IMR-90 (cell line): Measurements from ENCODE around the gene CFAP91. TPM values are rescaled to one million over a fixed set of nuclear protein-coding genes. Genes with fewer than 3 reads are reported as not detected.

Experiments
- ATAC-seq: fragments of 200-7000 bp; cut with Tn5 transposase; 2 replicates; pipeline ENCODE4 v1.9.1; 2020; ENCODE audit warnings: low read depth, mild to moderate bottlenecking, moderate library complexity
- BruUV-seq: library from RNA; stranded (reverse); fragments of 400-500 nt; replicated peaks from 2 replicates; lab custom pipeline; 2021; lab: Mats Ljungman, UMichigan
- CTCF ChIA-PET: fragments of 300-600 bp; formaldehyde crosslinking; extraction: SDS; loops from one replicate; lab custom pipeline; 2021; ENCODE audit warnings: antibody characterized with exemption; lab: Yijun Ruan, JAX
- POLR2A ChIA-PET: fragments of 300-600 bp; sonication (Branson Sonifier 250); formaldehyde crosslinking; loops from one replicate; lab custom pipeline; 2022; ENCODE audit warnings: antibody characterized with exemption; ENCODE audit not compliant: unreplicated experiment; lab: Charles Lee
- DNase-seq: peaks from one replicate; pipeline ENCODE4 v3.0.0; 2013
- H2AFZ ChIP-seq: replicated peaks from 2 replicates; pipeline ENCODE3; 2013; ENCODE audit warnings: low read length, mild to moderate bottlenecking; ENCODE audit not compliant: poor library complexity
- H2AK5ac ChIP-seq: 2 replicates; pipeline ENCODE4 v1.6.1; 2013; ENCODE audit warnings: low read depth, low read length, inconsistent platforms
- H2AK9ac ChIP-seq: replicated peaks from 2 replicates; pipeline ENCODE3; 2013; ENCODE audit warnings: mild to moderate bottlenecking, low read depth, low read length, moderate library complexity; ENCODE audit not compliant: poor library complexity
- H2BK120ac ChIP-seq: 2 replicates; pipeline ENCODE4 v1.6.1; 2013; ENCODE audit warnings: low read depth, low read length, inconsistent platforms
- H2BK15ac ChIP-seq: 3 replicates; pipeline ENCODE4 v1.6.1; 2013; ENCODE audit warnings: low read depth, low read length, inconsistent platforms
- H2BK20ac ChIP-seq: 2 replicates; pipeline ENCODE4 v1.6.1; 2013; ENCODE audit warnings: low read depth, mild to moderate bottlenecking, inconsistent platforms, low read length, moderate library complexity
- H2BK5ac ChIP-seq: 2 replicates; pipeline ENCODE4 v1.6.1; 2013; ENCODE audit warnings: mild to moderate bottlenecking, low read depth, low read length, inconsistent platforms; ENCODE audit not compliant: poor library complexity, severe bottlenecking
- H3K14ac ChIP-seq: replicated peaks from 2 replicates; pipeline ENCODE4 v1.6.1; 2013; ENCODE audit warnings: low read depth, low read length, inconsistent platforms
- H3K18ac ChIP-seq: 2 replicates; pipeline ENCODE4 v1.6.1; 2013; ENCODE audit warnings: low read depth, low read length, control low read depth
- H3K23ac ChIP-seq: 2 replicates; pipeline ENCODE4 v1.6.1; 2013; ENCODE audit warnings: low read depth, low read length, inconsistent platforms
- H3K27ac ChIP-seq: 2 replicates; pipeline ENCODE4 v1.5.1; 2013; ENCODE audit warnings: mild to moderate bottlenecking, control low read depth, low read length; ENCODE audit not compliant: insufficient read depth
- H3K27me3 ChIP-seq: 2 replicates; pipeline ENCODE4 v1.6.1; 2013; ENCODE audit warnings: low read length; ENCODE audit not compliant: control insufficient read depth, insufficient read depth
- H3K36me3 ChIP-seq: 2 replicates; pipeline ENCODE4 v1.6.1; 2013; ENCODE audit warnings: low read length, mixed read lengths; ENCODE audit not compliant: control insufficient read depth, insufficient read depth
- H3K4ac ChIP-seq: 2 replicates; pipeline ENCODE4 v1.6.1; 2013; ENCODE audit warnings: low read depth, low read length, inconsistent platforms
- H3K4me1 ChIP-seq: 2 replicates; pipeline ENCODE4 v1.6.1; 2013; ENCODE audit warnings: low read length, mixed read lengths; ENCODE audit not compliant: control insufficient read depth, insufficient read depth
- H3K4me2 ChIP-seq: 2 replicates; pipeline ENCODE4 v1.6.1; 2013; ENCODE audit warnings: low read depth, mild to moderate bottlenecking, control low read depth, low read length, moderate library complexity
- H3K4me3 ChIP-seq: 2 replicates; pipeline ENCODE4 v1.5.1; 2013; ENCODE audit warnings: low read depth, mild to moderate bottlenecking, control low read depth, low read length, moderate library complexity; ENCODE audit not compliant: insufficient read depth
- H3K56ac ChIP-seq: 2 replicates; pipeline ENCODE4 v1.6.1; 2013; ENCODE audit warnings: low read length, inconsistent platforms; ENCODE audit not compliant: insufficient read depth; ENCODE audit errors: extremely low read depth
- H3K79me1 ChIP-seq, 2 experiments: 2 replicates each; pipeline ENCODE4 v1.6.1; 2013; ENCODE audit warnings: low read length in 2 of 2, inconsistent platforms in 1 of 2, low read depth in 1 of 2
- H3K9ac ChIP-seq: 2 replicates; pipeline ENCODE4 v1.6.1; 2013; ENCODE audit warnings: low read depth, low read length, control low read depth
- H3K9me1 ChIP-seq: 2 replicates; pipeline ENCODE4 v1.6.1; 2013; ENCODE audit warnings: low read length, inconsistent platforms; ENCODE audit not compliant: insufficient read depth
- H3K9me3 ChIP-seq: 2 replicates; pipeline ENCODE4 v1.6.1; 2013; ENCODE audit warnings: low read length; ENCODE audit not compliant: control insufficient read depth, insufficient read depth
- H4K20me1 ChIP-seq: 2 replicates; pipeline ENCODE4 v1.6.1; 2013; ENCODE audit warnings: low read length, inconsistent platforms; ENCODE audit not compliant: insufficient read depth
- H4K5ac ChIP-seq: 2 replicates; pipeline ENCODE4 v1.6.1; 2013; ENCODE audit warnings: mild to moderate bottlenecking, low read depth, low read length, control low read depth
- H4K8ac ChIP-seq, 2 experiments: 2 replicates each; pipeline ENCODE4 v1.6.1; 2013; ENCODE audit warnings: low read depth in 2 of 2, low read length in 2 of 2, control low read depth in 1 of 2, inconsistent platforms in 1 of 2
- H4K91ac ChIP-seq: 2 replicates; pipeline ENCODE4 v1.6.1; 2013; ENCODE audit warnings: low read depth, low read length, inconsistent platforms; ENCODE audit not compliant: insufficient read depth
- BHLHE40 ChIP-seq: fragments of 150-350 bp; IDR thresholded peaks from 2 replicates; pipeline ENCODE4 v1.6.1; 2016; ENCODE audit warnings: mild to moderate bottlenecking, low read depth, low read length
- CEBPB ChIP-seq: IDR thresholded peaks from 2 replicates; pipeline ENCODE4 v1.6.1; 2012; ENCODE audit warnings: low read depth, low read length, improper control_type of control experiment
- CHD1 ChIP-seq: IDR thresholded peaks from 2 replicates; pipeline ENCODE4 v1.6.1; 2012; ENCODE audit warnings: low read depth, low read length, improper control_type of control experiment
- FOS ChIP-seq: fragments of 150-350 bp; IDR thresholded peaks from 2 replicates; pipeline ENCODE4 v1.6.1; 2016; ENCODE audit warnings: low read depth, low read length
- MAFK ChIP-seq: IDR thresholded peaks from 2 replicates; pipeline ENCODE4 v1.6.1; 2012; ENCODE audit warnings: low read depth, low read length, improper control_type of control experiment
- MAZ ChIP-seq: IDR thresholded peaks from 2 replicates; pipeline ENCODE4 v1.6.1; 2012; ENCODE audit warnings: low read depth, mild to moderate bottlenecking, low read length, improper control_type of control experiment, moderate library complexity, borderline replicate concordance
- MXI1 ChIP-seq: IDR thresholded peaks from 2 replicates; pipeline ENCODE4 v1.6.1; 2012; ENCODE audit warnings: low read depth, mild to moderate bottlenecking, low read length, moderate library complexity, borderline replicate concordance
- POLR2A ChIP-seq: IDR thresholded peaks from 2 replicates; pipeline ENCODE4 v1.6.1; 2012; ENCODE audit warnings: mild to moderate bottlenecking, low read depth, low read length
- RAD21 ChIP-seq: IDR thresholded peaks from 2 replicates; pipeline ENCODE4 v1.6.1; 2012; ENCODE audit warnings: low read length, improper control_type of control experiment
- SMC3 ChIP-seq: fragments of 150-350 bp; IDR thresholded peaks from 2 replicates; pipeline ENCODE4 v1.6.1; 2016; ENCODE audit warnings: low read depth, mild to moderate bottlenecking, antibody characterized with exemption, low read length, moderate library complexity
- WGBS, 2 experiments: methylation state at CpG; one replicate each; pipeline versions ENCODE4 v1.1.5 to v1.1.7; 2013; ENCODE audit warnings: missing lambda C conversion rate in 2 of 2; ENCODE audit not compliant: insufficient read length in 1 of 2; ENCODE audit errors: extremely low coverage in 2 of 2; 5-methylcytosine and 5-hydroxymethylcytosine counted together
- dilution Hi-C: fragments of 300-500 bp; cut with HindIII; formaldehyde crosslinking; loops from one replicate; pipeline ENCODE4 v1.14.3; 2018; ENCODE audit warnings: low sequenced_read_pairs; ENCODE audit not compliant: unreplicated experiment
- in situ Hi-C: fragments of 300-500 bp; cut with MboI; formaldehyde crosslinking; loops from 3 replicates; pipeline ENCODE4 v1.14.3; 2019; ENCODE audit warnings: low sequenced_read_pairs, inconsistent platforms, mixed read lengths
- intact Hi-C: fragments of 100-400 bp; cut with micrococcal nuclease; formaldehyde crosslinking; loops from 2 replicates; pipeline ENCODE4 v1.10.0; 2022
- polyA plus RNA-seq, 3 experiments: library from polyadenylated mRNA; depleted of rRNA; stranded (reverse); fragments of >200 nt; gene quantifications; 2 replicates each; pipeline ENCODE4 v1.2.3, GENCODE V29; 2012; ENCODE audit warnings: low replicate concordance in 1 of 3
- total RNA-seq: library from RNA; depleted of rRNA; stranded (reverse); fragments of >200 nt; gene quantifications from 2 replicates; pipeline ENCODE4 v1.2.3, GENCODE V29; 2012
- TF ChIP-seq, protein P1 (sequence below): fragments of 150-350 bp; IDR thresholded peaks from 2 replicates; pipeline ENCODE4 v1.6.1; 2017; ENCODE audit warnings: mild to moderate bottlenecking, antibody characterized with exemption, low read length, low read depth
- TF ChIP-seq, protein P2 (sequence below): fragments of 150-350 bp; IDR thresholded peaks from 2 replicates; pipeline ENCODE4 v1.6.1; 2016; ENCODE audit warnings: low read depth, mild to moderate bottlenecking, low read length, moderate library complexity, borderline replicate concordance
- TF ChIP-seq, protein P3 (sequence below): conservative IDR thresholded peaks from 2 replicates; pipeline ENCODE4 v1.5.1; 2012; ENCODE audit warnings: mild to moderate bottlenecking, low read depth, low read length, improper control_type of control experiment

CFAP91 gene
- total and polyA plus RNA-seq, 2 of the 4 experiments (the other 2 are of a cell fraction) = not detected

DNA sequence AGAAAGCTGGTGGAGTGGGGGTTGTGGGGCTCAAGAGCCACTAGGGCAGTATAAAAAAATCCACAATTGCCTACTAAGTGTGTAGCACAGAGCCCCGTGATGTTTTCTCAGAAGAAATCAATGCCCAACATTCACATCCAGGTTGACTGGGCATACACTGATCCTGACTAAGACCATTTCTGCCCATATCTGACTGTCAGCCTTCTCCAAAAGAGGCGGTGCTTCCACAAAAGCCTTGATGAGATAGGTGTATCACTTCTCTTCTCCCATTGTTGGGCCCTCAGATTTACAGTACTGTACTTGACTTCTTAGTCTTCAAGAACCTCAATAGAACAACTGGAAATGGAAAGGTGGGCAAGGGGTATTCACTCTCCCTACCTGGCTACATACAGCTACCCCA lies 43.8 kb upstream of the CFAP91 start:
- 0 out of 2 replicates have a peak, but pooled peaks cover 2% of the 10 kb centered on the region for H3K9me3 ChIP-seq
- H2BK120ac ChIP-seq = no peak overlapping the region
- no peaks in the 10 kb centered on the region for H4K20me1 ChIP-seq
- ATAC-seq (no peak), DNase-seq (no peak)
- peaks cover 8% of the 10 kb centered on the region for H3K27me3 ChIP-seq
- no peak overlapping the region for H3K14ac ChIP-seq
- H3K23ac ChIP-seq = no peak overlapping the region
- CTCF ChIA-PET = interaction anchor here (0.6 kb wide), 1 partner anchor 49 kb away, joined by 6 read pairs; no protein-coding TSS in a partner anchor
- POLR2A ChIA-PET = no interaction called here
- no peak overlapping the region for H3K4me2 ChIP-seq
- TF ChIP-seq BHLHE40 = no peak
- TF ChIP-seq SMC3 = no peak
- TF ChIP-seq, protein P1, sequence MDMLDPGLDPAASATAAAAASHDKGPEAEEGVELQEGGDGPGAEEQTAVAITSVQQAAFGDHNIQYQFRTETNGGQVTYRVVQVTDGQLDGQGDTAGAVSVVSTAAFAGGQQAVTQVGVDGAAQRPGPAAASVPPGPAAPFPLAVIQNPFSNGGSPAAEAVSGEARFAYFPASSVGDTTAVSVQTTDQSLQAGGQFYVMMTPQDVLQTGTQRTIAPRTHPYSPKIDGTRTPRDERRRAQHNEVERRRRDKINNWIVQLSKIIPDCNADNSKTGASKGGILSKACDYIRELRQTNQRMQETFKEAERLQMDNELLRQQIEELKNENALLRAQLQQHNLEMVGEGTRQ = no peak
- TF ChIP-seq POLR2A = no peak
- no peak for TF ChIP-seq CHD1
- no peak for TF ChIP-seq MXI1
- TF ChIP-seq MAZ = no peak
- TF ChIP-seq, protein P2, sequence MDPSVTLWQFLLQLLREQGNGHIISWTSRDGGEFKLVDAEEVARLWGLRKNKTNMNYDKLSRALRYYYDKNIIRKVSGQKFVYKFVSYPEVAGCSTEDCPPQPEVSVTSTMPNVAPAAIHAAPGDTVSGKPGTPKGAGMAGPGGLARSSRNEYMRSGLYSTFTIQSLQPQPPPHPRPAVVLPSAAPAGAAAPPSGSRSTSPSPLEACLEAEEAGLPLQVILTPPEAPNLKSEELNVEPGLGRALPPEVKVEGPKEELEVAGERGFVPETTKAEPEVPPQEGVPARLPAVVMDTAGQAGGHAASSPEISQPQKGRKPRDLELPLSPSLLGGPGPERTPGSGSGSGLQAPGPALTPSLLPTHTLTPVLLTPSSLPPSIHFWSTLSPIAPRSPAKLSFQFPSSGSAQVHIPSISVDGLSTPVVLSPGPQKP = no peak
- TF ChIP-seq FOS = no peak
- no peak for TF ChIP-seq MAFK
- no peak for TF ChIP-seq CEBPB
- TF ChIP-seq RAD21 = no peak
- TF ChIP-seq, protein P3, sequence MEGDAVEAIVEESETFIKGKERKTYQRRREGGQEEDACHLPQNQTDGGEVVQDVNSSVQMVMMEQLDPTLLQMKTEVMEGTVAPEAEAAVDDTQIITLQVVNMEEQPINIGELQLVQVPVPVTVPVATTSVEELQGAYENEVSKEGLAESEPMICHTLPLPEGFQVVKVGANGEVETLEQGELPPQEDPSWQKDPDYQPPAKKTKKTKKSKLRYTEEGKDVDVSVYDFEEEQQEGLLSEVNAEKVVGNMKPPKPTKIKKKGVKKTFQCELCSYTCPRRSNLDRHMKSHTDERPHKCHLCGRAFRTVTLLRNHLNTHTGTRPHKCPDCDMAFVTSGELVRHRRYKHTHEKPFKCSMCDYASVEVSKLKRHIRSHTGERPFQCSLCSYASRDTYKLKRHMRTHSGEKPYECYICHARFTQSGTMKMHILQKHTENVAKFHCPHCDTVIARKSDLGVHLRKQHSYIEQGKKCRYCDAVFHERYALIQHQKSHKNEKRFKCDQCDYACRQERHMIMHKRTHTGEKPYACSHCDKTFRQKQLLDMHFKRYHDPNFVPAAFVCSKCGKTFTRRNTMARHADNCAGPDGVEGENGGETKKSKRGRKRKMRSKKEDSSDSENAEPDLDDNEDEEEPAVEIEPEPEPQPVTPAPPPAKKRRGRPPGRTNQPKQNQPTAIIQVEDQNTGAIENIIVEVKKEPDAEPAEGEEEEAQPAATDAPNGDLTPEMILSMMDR = no peak
- no peak overlapping the region for H2BK5ac ChIP-seq
- H3K4ac ChIP-seq = no peak overlapping the region
- H3K36me3 ChIP-seq = no peaks in the 10 kb centered on the region
- intact Hi-C loops (no loop called here), dilution Hi-C loops (no loop called here), in situ Hi-C loops (no loop called here)
- H3K56ac ChIP-seq = no peak overlapping the region
- H3K27ac ChIP-seq = no peak overlapping the region
- H3K79me1 ChIP-seq = no peaks in the 10 kb centered on the region
- no peak overlapping the region for H2AFZ ChIP-seq
- H2BK15ac ChIP-seq = no peak overlapping the region
- H3K4me3 ChIP-seq = no peak overlapping the region
- H2BK20ac ChIP-seq = no peak overlapping the region
- no peak overlapping the region for H4K8ac ChIP-seq
- H2AK9ac ChIP-seq = no peak overlapping the region
- H3K4me1 ChIP-seq = peaks cover 2% of the 10 kb centered on the region; the same call in 1 of the 2 replicates
- H2AK5ac ChIP-seq = no peak overlapping the region
- BruUV-seq = no TSS peak
- no peak overlapping the region for H3K18ac ChIP-seq
- H4K91ac ChIP-seq = no peak overlapping the region
- no peak overlapping the region for H4K5ac ChIP-seq
- no peak overlapping the region for H3K9ac ChIP-seq
- no peaks in the 10 kb centered on the region for H3K9me1 ChIP-seq
- no CpG with 5 or more reads among the region's 2 CpGs for WGBS, 2 experiments
